Endothelial cell of umbilical vein (primary cell): Measurements from ENCODE around the gene EPSTI1.

Experiments used
- GATA2 ChIP-seq: IDR thresholded peaks from 2 replicates; pipeline ENCODE4 v1.7.0; 2011; ENCODE audit warnings: low read depth, mild to moderate bottlenecking, moderate library complexity, mixed read lengths, low read length; ENCODE audit not compliant: insufficient read length, insufficient read depth
- TF ChIP-seq, protein P1 (sequence below), 2 donors: IDR thresholded peaks; 1 replicate in 1 of 2; 2 replicates in 1 of 2; pipeline ENCODE4 v1.5.1; 2011; ENCODE audit warnings: low read length in 2 of 2, mild to moderate bottlenecking in 2 of 2, moderate library complexity in 2 of 2, control low read depth in 1 of 2, inconsistent platforms in 1 of 2, low read depth in 1 of 2; ENCODE audit not compliant: insufficient read depth in 1 of 2; ENCODE audit errors: extremely low read depth in 1 of 2

DNA sequence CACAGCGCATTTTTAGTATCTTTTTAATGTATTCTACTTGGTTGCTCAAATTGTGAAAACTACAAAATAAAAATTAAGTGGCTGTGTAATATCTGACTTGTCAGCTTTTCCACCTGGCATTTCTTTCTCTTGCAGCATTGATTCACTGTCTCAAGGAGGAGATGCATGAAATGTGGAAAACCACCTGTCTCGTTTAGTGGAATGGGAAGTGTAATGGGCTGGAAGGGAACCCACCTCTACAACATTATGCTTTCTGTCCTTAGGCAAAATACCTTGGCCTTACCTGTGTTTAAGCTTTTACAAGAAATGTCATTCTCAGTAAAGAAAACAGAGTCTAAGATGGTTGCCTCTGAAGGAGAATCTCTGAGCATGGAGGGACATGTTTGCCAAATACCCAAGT, 142.8 kb downstream of the EPSTI1 start:
- TF ChIP-seq, protein P1, sequence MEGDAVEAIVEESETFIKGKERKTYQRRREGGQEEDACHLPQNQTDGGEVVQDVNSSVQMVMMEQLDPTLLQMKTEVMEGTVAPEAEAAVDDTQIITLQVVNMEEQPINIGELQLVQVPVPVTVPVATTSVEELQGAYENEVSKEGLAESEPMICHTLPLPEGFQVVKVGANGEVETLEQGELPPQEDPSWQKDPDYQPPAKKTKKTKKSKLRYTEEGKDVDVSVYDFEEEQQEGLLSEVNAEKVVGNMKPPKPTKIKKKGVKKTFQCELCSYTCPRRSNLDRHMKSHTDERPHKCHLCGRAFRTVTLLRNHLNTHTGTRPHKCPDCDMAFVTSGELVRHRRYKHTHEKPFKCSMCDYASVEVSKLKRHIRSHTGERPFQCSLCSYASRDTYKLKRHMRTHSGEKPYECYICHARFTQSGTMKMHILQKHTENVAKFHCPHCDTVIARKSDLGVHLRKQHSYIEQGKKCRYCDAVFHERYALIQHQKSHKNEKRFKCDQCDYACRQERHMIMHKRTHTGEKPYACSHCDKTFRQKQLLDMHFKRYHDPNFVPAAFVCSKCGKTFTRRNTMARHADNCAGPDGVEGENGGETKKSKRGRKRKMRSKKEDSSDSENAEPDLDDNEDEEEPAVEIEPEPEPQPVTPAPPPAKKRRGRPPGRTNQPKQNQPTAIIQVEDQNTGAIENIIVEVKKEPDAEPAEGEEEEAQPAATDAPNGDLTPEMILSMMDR (IDR thresholded peaks at IDR 0.05; ENCODE audit: extremely low read depth in 1 of 2, insufficient read depth in 1 of 2, low read depth in 1 of 2, low read length in 2 of 2), result no peak
- TF ChIP-seq GATA2, result no peak
